ENCODE results near the gene ECI1.

ECI1 gene

GRCh38 chr16:2232094-2232990 lies 19.0 kb downstream of the ECI1 start:
- DNase-seq: no peak

GRCh38 chr16:2231016-2231931 lies 20.1 kb downstream of the ECI1 start:
- no peak for DNase-seq

- DNase-seq: no peak
Observed at GRCh38 chr16:2230376-2230775, 21.0 kb downstream of the ECI1 start.

- no peak for DNase-seq
Observed at GRCh38 chr16:2229632-2230250, 21.6 kb downstream of the ECI1 start.

GRCh38 chr16:2229091-2229490 lies 22.3 kb downstream of the ECI1 start:
- DNase-seq: no peak

- no peak for DNase-seq
Observed at GRCh38 chr16:2228161-2228824, 23.1 kb downstream of the ECI1 start.

GRCh38 chr16:2226918-2227317 lies 24.5 kb downstream of the ECI1 start:
- DNase-seq: no peak

- DNase-seq: no peak
Observed at GRCh38 chr16:2226245-2226793, 25.1 kb downstream of the ECI1 start.

GRCh38 chr16:2223942-2224486 lies 27.4 kb downstream of the ECI1 start:
- peak; percentile 40 for DNase-seq

- DNase-seq: peak; percentile 100
Observed at GRCh38 chr16:2223221-2223941, 28.0 kb downstream of the ECI1 start, which contains the start of gene E4F1. TSS of gene E4F1 (plus strand) at chr16:2223591. CDS start at chr16:2223614, 23 bp downstream.

GRCh38 chr16:2216330-2216729 lies 35.1 kb downstream of the ECI1 start:
- DNase-seq: no peak

- DNase-seq: no peak
Observed at GRCh38 chr16:2214719-2214968, 36.7 kb downstream of the ECI1 start, which contains the start of gene PGP. TSS of gene PGP (minus strand) at chr16:2214840. CDS start at chr16:2214777, 63 bp downstream.

- no peak for DNase-seq
Observed at GRCh38 chr16:2213817-2214718, 37.3 kb downstream of the ECI1 start.

GRCh38 chr16:2212362-2213324 lies 38.7 kb downstream of the ECI1 start:
- DNase-seq: no peak

- DNase-seq: no peak
Observed at GRCh38 chr16:2211923-2212347, 39.5 kb downstream of the ECI1 start.

GRCh38 chr16:2210386-2211365 lies 40.7 kb downstream of the ECI1 start, which contains the start of gene BRICD5:
TSS of gene BRICD5 (minus strand) at chr16:2210863. CDS start at chr16:2210833, 30 bp downstream.
- no peak for DNase-seq

- no peak for DNase-seq
Observed at GRCh38 chr16:2210009-2210332, 41.4 kb downstream of the ECI1 start.
